Fibroblast of mammary gland (primary cell): ENCODE data around the gene BRPF1.
"Not testable (repeated sequence)": the region's sequence is repeated elsewhere in the genome, so short reads cannot be mapped to it uniquely, and the experiment has no call there.

Experiments used
- DNase-seq: peaks from one replicate; pipeline ENCODE4 v3.0.0-alpha.2; 2010; ENCODE audit warnings: low read depth
- H3K4me3 ChIP-seq: 2 replicates; pipeline ENCODE4 v1.5.1; 2011; ENCODE audit warnings: low read depth, mild to moderate bottlenecking, low read length, moderate library complexity; ENCODE audit not compliant: control insufficient read depth
- TF ChIP-seq, protein P1 (sequence below): conservative IDR thresholded peaks from 2 replicates; pipeline ENCODE4 v1.5.1; 2011; ENCODE audit warnings: low read depth, low read length, inconsistent platforms; ENCODE audit not compliant: control insufficient read depth, insufficient read depth

The BRPF1 gene

GRCh38 chr3:9770276-9770812, 38.8 kb downstream of the BRPF1 start:
- DNase-seq: peak; percentile 60
- H3K4me3 ChIP-seq: peak overlapping the region; percentile 59
- TF ChIP-seq, protein P1, sequence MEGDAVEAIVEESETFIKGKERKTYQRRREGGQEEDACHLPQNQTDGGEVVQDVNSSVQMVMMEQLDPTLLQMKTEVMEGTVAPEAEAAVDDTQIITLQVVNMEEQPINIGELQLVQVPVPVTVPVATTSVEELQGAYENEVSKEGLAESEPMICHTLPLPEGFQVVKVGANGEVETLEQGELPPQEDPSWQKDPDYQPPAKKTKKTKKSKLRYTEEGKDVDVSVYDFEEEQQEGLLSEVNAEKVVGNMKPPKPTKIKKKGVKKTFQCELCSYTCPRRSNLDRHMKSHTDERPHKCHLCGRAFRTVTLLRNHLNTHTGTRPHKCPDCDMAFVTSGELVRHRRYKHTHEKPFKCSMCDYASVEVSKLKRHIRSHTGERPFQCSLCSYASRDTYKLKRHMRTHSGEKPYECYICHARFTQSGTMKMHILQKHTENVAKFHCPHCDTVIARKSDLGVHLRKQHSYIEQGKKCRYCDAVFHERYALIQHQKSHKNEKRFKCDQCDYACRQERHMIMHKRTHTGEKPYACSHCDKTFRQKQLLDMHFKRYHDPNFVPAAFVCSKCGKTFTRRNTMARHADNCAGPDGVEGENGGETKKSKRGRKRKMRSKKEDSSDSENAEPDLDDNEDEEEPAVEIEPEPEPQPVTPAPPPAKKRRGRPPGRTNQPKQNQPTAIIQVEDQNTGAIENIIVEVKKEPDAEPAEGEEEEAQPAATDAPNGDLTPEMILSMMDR: no peak

GRCh38 chr3:9771007-9771406, 39.5 kb downstream of the BRPF1 start:
- not testable (repeated sequence) for H3K4me3 ChIP-seq, DNase-seq

DNA sequence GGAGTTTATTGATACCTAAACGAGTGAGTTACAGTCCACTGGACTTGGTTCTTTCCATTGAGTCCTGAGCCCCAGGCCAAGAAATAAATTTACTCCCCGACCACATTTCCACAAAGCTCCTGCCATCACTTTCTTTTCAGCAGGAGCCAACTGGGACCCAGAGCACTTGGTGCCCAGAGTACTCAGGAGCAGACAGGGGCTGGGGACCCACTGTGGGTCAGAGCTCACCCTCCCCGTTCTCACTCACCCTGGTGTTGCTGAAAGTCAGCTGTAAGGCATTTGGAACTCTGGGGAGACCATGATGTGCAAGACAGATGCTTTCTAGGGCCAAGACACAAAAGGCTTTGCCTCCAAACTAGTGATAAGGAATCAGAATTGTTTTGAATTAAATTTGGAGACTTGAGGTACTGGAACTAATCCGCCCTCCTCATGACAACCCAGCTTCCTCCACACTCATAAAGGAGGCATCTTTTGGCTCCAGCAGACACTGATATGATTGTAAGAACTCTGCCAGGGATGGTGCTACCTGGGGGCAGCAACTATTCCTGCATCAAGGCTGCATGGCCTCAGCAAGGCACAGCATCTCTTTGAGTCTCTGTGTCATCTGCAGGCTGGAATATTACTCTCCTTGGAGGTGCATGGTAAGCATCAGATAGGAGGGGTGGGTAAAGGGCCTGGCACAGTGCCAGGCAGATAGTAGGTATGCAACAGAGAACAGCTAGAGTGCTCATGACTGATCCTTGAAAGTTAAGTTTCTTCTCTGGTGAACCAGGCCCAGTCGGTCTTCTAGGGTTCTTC, 45.6 kb downstream of the BRPF1 start:
- no peak overlapping the region for H3K4me3 ChIP-seq
- TF ChIP-seq, protein P1: no peak
- DNase-seq: no peak

DNA sequence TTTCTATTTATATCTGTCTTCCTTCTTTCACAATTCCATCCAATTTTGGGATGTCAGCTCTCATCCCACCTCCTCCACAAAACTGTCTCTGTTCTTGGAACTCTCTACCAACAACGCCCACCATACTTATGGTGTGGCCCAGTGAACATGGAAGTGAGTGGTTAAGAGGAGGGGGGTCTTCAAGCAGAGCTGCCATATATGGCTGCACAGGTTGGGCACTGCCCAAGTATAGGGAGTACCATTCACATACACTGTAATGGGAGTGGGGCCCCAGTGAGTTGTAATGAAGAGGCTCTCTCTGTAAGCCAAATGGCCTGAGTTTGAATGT, 46.1 kb downstream of the BRPF1 start:
- no peak for DNase-seq
- TF ChIP-seq, protein P1: no peak
- no peak overlapping the region for H3K4me3 ChIP-seq

GRCh38 chr3:9778143-9779074, 46.9 kb downstream of the BRPF1 start:
- DNase-seq: peak; percentile 85
- no peak overlapping the region for H3K4me3 ChIP-seq
- TF ChIP-seq, protein P1: no peak

DNA sequence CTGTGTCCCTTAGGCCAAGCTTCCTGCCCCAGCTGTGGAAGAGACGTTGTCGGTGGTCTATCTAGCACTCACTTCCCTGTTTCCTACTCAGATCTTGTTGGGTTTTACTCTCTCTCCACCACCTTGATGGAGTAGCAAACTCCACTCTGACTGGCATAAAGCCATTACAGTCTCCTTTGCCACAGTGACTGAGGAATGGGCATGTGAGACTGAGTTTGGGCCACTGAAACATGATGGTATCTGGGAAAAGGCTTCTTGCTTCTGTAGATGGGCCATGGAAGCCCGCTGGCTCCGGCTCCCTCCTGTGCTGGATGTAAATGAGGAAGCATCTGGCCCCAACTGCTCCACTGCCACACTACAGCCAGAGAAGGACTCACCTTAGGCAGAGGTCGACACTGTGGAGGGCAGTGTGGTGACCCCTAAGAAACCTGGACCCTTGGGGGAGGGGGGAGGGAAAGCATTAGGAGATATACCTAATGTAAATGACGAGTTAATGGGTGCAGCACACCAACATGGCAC, 47.6 kb downstream of the BRPF1 start:
- no peak overlapping the region for H3K4me3 ChIP-seq
- TF ChIP-seq, protein P1: no peak
- no peak for DNase-seq
